ENCODE results near the gene ATP6V1F.

ATP6V1F gene

GRCh38 chr7:128885370-128886187, 22.9 kb downstream of the ATP6V1F start:
- DNase-seq = no peak

GRCh38 chr7:128886391-128887168, 23.9 kb downstream of the ATP6V1F start:
- DNase-seq = no peak

GRCh38 chr7:128887169-128888038, 24.7 kb downstream of the ATP6V1F start:
- DNase-seq = no peak

GRCh38 chr7:128888039-128888755, 25.5 kb downstream of the ATP6V1F start:
- DNase-seq = no peak

GRCh38 chr7:128888756-128889095, 26.1 kb downstream of the ATP6V1F start:
- no peak for DNase-seq

GRCh38 chr7:128889121-128889520, 26.5 kb downstream of the ATP6V1F start:
- DNase-seq = no peak

GRCh38 chr7:128890306-128891109, 27.9 kb downstream of the ATP6V1F start:
- DNase-seq = no peak

GRCh38 chr7:128891110-128891941, 28.7 kb downstream of the ATP6V1F start:
- no peak for DNase-seq

GRCh38 chr7:128891942-128892269, 29.2 kb downstream of the ATP6V1F start:
- DNase-seq = no peak

GRCh38 chr7:128892521-128893250, 30.0 kb downstream of the ATP6V1F start:
- no peak for DNase-seq

GRCh38 chr7:128893251-128894100, 30.8 kb downstream of the ATP6V1F start:
- DNase-seq = no peak

- no peak for DNase-seq
Measured at GRCh38 chr7:128894101-128894440, 31.4 kb downstream of the ATP6V1F start.

- DNase-seq = no peak
Measured at GRCh38 chr7:128895320-128895719, 32.7 kb downstream of the ATP6V1F start.

GRCh38 chr7:128899392-128899791, 36.7 kb downstream of the ATP6V1F start:
- no peak for DNase-seq

GRCh38 chr7:128900237-128900636, 37.6 kb downstream of the ATP6V1F start:
- DNase-seq = no peak

GRCh38 chr7:128902761-128903585, 40.3 kb downstream of the ATP6V1F start:
- DNase-seq = no peak

GRCh38 chr7:128903621-128904361, 41.1 kb downstream of the ATP6V1F start:
- DNase-seq = no peak
